GM21529 (cell line): ENCODE data around the gene CKAP2L.

Experiments used
- ATAC-seq: cut with Tn5 transposase; IDR thresholded peaks from one replicate; pipeline ENCODE4 v1.9.1; 2021; ENCODE audit not compliant: unreplicated experiment

The CKAP2L gene, protein sequence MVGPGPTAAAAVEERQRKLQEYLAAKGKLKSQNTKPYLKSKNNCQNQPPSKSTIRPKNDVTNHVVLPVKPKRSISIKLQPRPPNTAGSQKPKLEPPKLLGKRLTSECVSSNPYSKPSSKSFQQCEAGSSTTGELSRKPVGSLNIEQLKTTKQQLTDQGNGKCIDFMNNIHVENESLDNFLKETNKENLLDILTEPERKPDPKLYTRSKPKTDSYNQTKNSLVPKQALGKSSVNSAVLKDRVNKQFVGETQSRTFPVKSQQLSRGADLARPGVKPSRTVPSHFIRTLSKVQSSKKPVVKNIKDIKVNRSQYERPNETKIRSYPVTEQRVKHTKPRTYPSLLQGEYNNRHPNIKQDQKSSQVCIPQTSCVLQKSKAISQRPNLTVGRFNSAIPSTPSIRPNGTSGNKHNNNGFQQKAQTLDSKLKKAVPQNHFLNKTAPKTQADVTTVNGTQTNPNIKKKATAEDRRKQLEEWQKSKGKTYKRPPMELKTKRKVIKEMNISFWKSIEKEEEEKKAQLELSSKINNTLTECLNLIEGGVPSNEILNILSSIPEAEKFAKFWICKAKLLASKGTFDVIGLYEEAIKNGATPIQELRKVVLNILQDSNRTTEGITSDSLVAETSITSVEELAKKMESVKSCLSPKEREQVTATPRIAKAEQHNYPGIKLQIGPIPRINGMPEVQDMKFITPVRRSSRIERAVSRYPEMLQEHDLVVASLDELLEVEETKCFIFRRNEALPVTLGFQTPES

DNA sequence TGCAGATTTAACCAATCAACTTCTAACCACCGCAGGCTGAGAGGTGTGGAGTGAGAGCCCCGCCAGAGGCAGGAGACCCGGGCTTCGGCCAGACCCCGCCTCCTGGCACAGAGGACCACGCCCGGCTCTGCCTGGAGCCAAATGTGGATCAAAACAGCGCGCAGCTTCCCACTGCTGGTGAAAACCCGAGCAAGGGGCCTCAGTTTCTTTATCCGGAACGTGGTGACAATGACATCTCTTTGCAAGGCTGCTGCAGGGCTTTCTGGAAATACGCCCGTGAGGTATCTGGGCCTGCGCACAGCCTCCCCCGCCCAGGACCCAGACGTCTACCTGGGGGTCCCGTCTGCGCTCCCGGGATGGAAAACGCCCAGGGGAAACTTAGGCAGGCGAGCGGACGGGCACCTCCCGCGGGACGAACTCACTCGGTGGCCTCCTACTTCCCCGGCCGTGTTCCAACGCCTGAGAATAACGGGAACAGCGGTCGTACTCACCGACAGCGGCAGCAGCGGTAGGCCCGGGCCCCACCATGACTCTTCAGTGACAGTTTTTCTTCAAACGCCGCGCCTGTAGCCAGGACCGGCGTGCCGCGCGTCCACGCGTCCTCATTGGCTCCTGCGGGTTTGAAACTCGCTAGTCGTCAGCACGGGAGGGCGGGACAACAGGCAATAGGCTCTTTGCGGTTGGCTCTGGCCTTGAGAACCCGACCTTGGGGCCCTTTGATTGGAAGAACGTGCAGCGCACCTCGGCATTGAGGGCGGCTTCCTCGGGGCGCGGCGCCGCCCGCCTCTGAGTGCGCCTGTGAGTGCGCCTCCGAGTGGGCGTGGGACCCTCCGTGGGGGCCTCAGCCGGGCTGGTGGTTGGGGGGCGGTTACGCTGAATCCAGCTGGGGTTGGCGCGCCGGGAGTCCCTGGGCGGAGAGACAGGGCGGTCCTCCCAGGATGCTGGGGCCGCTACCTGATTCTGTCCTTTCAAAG, at the start of gene CKAP2L:
Gene CKAP2L (minus strand): TSS at position 539 of the 974 bp plus-strand sequence. CDS start 11 bp downstream, at position 528.
- peak; percentile 98 for ATAC-seq

DNA sequence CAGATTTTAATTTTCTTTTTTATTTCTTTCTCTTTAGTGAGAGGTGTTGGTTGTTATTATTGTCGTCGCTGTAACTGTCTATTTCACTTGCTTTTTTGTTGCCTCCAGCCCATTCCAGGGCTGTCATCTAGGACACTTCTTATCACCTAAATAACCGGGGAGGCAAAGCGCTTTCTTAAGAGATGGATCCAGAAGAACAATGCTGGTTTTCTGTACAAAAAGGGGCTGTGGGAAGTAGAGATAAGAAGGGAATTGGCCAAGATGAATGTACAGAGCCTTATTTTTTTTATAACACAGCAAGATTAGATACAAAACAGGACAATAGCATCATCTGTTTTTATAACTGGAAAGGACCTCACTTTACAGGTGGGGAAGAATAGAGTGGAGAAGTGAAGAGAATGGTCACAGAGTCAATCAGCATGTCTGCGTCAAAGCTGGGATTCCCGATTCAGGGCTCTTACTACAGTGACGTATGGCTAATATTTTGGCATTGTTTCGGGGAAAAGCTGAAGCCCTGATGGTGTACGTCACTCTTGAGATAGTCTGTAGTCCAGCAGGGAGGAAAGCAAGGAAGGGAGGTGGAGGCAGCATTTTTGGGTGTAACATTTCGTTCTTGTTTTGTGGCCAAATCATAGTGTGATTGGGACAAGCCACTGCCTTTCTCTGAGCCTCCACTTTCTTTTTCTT, 49.0 kb upstream of the CKAP2L start:
- ATAC-seq: no peak

DNA sequence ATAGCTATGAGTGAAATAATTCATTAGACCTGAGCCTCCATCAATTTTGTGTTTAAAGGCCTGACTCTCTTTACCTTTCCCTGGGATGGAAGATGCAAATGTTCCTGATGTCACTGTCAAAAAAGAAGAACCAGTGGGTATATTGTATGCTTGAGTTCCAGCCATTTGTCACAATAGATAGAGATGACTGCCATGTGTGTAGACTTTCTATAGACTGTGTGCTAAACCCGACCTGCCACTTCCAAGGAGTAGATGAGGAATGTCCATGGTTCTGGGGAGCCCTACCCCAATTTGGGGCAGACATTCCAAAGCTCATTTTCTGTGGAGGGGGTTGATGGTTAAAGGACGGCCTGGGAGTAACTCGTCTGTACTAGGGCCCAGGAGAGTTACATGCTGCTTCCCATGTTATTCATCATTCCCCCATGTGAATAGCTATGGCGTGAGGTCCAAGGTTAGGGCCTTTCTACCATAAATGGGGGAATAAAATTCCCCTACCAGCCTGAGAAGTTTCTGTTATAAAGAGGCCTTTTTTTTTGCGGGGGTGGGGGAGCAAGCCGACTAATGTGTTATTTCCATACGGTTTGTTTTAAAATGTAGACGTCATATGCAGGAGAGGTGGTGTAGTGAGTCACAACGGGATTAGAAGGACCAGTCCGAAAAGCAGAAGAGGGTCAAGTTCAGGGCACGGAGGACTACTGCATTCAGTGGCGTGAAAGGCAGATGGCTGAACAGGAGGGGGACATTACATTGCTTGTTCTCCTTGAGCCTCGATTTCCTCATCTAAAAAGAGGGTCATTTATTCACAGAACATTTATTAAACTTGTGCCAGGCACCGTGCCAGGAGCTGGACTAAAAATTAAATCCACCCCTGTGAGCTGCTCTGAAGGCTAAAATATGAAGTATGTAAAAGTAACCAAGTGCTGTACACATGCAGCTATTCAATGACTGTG, 48.2 kb upstream of the CKAP2L start:
- ATAC-seq: peak; percentile 74

DNA sequence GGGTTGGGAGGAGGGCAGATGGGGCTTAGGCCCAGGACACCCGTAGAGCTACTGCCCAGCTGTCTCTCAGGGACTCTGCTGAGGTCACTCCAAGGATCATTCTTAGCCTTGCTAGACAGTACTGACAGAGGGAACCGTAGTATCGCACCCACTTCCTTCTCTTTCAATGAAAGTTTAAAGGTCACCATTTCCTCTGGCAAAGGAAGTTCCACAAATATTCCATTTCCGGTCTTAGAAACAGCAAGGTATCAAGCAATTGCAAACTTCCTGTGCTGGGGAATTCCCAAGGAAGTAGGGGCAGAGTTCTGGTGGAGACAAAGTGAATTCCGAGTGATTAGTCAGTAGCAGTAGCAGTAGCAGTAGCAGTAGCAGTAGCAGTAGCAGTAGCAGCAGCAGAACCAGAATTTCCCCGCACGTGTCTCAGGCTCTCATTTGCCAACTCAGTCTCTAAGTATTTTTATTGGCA, 47.5 kb upstream of the CKAP2L start:
- ATAC-seq: no peak

DNA sequence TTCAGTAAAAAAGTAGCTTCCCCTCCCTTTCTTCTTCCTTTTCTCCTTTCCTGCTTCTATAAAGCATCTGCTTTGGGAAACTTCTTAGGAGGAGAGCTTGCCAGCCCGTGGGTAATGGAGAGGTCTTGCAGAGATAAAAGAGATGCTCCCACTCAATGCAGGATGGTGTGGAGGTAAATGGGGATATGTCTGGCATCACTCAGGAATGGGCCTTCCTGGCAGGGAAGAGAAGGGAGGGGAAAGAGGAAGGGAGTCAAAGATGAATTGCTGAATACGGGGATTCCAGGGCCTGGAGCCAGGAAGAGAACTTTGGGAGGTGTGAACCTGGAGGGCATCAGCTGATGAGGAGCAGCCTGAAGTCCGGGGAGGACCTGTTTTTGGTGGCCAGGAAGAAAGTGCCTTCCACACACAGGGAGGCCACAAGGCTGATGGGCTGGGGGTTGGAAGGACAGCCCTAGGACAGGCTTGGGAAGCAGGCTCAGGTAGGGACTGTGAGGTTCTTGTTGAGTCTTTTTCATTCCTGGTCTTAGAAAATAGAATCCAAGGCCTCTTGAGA, 46.9 kb upstream of the CKAP2L start:
- no peak for ATAC-seq

DNA sequence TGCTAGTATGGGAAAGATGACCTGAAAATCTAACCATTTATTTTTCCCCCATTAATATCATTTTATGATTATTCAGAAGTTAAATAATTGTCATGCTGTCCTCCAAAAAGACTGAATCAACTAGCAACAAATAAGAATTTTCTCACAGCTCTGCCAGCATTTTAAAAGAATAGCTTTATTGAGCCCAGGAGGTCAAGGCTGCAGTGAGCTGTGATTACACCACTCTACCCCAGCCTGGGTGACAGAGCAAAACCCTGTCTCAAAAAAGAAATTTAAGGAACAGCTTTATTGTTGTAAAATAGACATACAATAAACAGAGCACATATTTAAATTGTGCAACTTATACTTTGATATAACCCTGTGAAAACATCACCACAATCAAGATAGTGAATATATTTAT, 44.7 kb upstream of the CKAP2L start:
- no peak for ATAC-seq

DNA sequence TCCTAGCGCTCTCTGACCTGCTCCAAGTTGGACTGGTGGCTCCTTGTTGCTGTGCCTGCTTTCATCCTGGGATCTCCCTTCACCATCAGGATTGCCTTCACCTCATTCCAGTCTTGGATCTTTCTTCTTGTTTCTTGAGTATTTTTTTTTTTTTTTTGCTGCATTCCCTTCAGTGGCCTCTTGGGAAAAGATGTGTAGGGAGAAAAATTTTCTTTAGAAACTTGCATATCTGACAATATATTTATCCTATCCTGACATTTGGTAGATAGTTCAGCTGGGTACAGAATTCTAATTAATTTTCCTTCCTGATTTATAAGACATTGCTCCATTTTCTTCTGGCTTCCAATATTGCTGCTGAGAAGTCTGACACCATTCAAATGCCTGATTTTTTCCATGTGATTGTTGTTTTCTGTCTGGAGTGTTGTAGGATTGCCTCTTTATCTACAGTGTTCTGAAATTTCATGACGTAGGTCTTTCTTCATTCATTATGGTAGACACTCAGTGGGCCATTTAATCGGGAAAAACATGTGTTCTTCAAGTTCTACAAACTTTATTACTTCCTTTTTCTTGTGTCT, 42.9 kb upstream of the CKAP2L start:
- ATAC-seq: no peak

DNA sequence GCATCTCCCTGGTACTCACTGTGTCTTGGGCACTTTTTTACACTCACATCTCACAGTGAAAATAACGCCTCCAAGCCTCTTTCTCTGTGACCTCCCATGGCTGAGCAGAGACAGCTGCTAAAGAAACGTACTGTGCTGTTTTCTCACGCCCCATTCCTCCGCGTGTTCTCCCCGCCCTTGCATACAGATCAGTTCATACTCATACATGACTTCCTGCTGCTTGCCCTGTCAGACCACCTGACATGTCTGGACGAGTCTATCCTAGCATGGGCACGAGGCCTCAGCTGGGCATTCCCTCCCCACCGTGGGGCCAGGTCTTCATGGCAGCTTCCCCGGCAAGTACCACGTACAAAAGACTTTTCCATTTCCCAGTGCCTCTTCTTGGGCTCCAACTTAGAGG, 41.1 kb upstream of the CKAP2L start:
- ATAC-seq: peak; percentile 68

DNA sequence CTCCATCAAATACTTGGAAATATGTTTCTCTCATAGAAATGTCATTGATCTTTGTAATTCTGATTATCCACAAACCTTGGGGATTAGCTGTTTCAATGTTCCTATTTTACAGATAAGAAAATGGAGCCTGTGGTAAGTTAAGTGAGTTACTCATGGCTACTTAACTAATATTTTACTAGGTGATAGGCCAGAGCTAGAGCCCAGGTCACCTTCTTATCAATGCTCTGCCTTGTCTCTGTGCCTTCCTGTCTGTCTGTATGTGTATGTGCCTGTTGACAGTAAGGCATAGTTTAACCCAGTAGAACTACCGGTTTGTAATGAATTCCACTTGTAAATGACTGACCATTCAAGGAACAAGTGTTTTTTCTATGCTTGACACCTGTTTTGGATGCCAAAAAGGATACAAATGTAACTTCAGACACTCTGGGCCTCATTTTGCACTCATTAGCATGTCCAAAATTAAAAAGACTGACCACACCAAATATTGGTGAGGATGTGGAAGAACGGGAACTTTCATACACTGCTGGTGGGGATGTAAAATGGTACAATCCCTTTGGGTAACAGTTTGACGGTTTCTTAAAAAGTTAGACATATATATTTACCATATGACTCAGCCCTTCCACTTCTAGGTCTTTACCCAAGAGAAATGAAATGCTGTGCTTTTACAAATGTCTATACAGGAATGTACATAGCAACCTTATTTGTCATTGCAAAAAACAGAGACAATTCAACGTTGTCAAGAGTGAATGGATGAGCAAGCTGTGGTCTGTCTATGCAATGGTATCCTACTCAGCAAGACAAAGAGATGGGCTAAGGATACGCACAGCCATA, 39.5 kb upstream of the CKAP2L start:
- ATAC-seq: peak; percentile 53

DNA sequence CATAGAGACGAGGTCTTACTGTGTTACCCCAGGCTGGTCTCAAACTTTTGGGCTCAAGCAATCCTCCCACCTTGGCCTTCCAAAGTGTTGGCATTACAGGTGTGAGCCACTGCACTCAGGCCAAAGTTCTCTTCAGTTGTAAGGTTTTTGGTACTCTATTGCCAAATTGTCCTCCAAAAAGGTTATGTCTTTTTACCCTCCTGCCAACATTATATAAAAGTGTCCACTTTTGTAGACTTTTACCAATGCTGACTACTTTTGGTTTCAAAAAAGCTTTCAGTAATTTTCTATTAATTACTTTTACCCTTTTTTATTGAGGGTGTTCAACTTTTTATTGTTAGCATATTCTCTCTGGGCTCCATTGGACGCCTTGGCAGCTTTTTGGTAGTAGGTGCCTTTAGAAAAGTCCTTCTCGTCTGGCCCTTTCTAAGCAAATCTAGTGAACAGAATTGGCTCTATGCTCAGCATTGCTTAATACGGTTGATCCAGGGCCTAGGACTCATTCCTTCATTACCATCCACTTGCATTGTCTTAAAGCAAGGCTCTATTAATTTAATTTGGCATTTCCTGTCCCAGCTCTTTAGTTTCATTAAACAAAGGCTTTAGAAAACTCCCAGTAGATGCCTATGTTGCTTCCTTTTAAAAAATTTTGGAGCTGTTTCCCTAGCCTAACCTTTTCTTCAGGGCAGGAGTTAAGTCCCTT, 36.6 kb upstream of the CKAP2L start:
- ATAC-seq: no peak

DNA sequence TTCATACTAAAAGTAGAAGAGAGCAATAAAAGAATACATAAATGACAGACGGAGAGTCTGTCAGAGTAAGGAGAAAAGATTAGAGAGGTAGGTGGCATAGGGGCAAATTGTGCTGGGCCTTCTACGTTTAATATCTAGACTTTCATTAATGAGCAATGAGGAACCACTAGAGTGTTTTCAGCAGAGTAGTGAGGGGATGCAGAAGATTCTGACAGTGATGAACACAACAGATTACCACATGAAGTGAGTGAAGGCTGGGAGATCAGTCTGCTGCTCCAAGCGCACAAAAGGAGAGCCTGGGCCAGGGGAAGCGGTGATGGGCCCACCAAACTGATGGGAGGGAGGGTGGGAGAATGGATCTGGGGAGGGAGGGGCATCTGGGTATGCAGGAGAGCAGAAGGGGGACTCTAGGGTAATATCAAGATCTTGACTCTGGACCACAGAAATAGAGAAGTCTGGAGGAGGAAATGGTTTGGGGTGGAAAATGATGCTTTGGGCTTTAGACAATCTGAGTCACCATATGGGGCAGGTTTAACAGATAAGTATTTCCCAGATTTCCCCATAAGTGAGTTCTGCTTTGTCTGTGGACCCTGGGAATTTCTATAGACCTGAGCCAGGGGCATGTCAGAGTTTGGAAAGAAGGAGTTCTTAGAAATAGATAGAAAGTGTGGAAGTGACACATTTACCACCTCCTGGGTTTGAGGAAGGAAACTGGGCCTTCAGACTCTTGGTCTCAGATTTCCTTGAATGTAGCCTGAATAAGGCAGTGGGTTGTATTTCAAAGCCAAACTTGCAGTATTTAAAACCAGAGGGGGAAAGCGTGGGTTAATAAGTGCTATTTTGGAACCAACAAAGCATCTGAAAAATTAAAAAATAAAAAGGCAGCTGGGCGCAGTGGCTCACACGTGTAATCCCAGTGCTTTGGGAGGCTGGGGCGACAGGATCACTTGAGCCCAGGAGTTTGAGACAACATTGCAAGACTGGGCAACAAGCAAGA, 34.9 kb upstream of the CKAP2L start:
- ATAC-seq: no peak

DNA sequence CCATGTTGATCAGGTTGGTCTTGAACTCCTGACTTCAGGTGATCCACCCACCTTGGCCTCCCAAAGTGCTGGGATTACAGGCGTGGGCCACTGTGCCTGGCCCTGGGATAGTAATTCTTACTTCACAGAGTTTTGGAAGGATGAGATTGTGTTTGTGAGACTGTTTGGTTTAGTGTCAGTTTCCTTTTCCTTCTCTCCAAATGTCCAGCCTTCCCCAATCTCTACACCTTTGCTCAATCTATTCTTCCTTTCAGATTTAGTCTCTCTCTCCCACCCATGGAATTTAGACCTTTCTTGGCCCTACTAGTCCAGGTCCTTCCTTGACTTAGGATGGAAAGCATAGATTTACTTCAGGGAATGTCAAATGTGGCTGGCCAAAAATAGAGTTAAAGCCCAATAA, 32.1 kb upstream of the CKAP2L start:
- ATAC-seq: no peak

DNA sequence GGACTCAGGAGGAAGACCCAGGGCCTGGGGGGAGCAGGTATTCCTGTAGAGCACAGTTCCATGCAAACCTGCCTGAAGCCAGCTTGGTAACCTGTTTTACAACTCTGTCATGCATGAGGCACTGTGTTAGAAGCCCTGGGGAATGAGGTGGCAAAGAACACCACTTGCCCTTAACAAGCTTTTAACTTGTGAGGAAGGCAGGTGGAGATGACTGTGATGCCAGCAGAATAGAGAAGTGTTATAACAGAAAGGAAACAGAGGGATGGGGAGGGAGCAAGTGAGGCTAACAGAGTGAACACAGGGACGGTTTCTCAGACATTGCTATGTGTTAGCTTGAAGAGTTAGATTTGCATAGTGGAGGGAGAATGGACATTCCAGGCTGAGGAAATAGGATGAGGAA, 31.4 kb upstream of the CKAP2L start:
- no peak for ATAC-seq

DNA sequence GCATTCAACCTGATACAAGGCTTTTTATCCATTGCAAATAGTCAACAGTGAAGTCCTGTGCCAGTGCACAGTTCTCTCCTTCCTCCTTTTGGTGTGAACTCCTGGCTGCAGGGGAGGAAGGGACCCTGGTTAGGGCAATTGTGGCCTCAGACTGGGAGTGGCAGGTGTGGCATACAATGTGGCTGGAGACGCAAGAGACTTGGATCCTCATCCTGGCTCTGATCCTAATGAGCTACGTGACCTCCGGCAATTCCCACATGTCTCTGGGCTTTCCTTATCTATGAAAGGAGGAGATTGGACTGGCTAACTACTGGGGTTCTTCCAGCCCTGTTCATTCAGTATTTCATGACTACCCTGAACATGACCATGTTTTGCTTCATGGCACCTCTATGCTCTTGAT, 30.4 kb upstream of the CKAP2L start:
- ATAC-seq: no peak

DNA sequence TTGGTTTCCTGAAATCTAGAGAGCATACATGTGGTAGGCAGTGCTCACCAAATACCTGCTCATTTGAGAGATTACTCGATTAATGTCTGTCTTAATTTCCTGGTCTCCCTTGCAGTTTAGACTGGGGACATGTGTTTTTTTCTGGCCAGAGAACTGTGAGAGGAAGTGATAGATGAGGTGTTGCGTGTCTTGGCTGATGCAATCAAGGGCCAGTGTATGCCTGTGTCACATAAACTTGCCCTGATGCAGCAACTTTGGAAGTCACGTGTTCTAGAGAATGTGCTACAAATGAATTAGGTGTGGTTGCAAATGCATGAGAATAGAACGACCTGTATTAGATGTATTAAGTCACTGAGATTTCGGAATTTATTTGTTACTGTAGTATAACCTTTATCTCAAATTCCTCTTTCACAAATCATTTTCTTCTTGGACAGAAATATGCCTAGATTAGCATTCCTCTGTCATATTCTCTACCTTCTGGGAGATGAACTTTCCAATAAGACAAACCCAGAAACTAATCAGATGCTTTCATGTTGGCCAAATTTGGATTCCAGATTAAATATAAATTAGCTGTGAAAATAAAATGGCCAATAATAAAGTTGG, 29.8 kb upstream of the CKAP2L start:
- ATAC-seq: peak; percentile 86
